Measurements from ENCODE around the gene LHX4.

LHX4 gene

DNA sequence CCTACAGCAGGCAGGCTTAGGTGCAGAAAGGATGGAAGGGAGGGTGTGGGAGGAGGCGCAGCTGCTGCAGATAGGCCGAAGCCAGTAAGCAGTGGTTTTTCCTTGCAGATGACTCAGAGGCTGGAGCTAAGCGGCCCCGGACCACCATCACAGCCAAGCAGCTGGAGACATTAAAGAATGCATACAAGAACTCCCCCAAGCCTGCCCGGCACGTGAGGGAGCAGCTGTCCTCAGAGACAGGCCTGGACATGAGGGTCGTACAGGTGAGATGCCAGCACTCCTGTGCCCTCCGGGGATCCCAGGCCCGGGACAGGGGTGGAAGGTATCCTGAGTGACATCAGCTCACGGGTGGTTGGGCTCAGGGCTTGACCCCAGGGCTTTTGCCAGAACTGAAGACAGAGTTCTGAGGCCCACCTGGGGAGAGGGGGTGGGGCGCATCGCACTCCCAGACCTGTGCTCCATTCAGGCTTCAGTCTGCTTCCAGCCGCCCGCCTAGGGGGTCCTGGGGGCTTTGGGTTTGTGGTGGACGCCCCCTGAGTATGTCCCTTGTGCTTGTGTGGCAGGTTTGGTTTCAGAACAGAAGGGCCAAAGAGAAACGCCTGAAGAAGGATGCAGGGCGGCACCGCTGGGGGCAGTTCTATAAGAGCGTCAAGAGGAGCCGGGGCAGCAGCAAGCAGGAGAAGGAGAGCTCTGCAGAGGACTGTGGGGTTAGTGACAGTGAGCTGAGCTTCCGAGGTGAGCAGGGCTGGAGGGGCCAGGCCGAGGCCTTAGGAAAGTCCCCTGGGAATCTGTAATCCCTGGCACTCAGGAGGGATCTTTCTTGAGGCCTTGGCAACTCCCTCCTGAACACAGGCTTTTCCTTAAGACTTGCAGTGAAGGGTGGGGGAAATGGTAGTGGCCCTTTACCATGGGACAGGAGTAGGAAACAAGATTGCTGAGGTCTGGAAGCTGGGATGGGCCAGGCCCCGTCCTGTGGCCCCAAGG lies 41.5 kb downstream of the LHX4 start:
- no peak for DNase-seq (ENCODE audit: low read depth)

DNA sequence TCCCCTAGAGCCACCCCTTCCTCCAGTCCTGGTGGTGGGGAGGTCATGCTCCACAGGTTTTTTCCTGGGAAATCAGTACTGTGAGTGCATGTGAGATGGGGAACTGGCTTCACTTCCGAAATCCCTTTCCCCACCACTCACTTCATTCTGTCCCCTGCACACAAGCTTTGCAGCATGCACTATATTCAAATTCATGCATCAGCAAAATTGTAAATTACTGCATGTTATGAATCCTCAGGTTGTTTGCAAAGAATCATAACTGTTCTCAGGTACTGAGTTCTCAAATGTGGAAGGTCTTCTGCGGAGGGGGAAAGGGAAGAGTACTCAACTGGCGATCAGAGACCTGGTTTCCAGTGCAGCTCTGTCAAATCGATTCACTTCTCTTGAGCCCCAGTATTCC lies 42.3 kb downstream of the LHX4 start:
- DNase-seq (ENCODE audit: low read depth): no peak

DNA sequence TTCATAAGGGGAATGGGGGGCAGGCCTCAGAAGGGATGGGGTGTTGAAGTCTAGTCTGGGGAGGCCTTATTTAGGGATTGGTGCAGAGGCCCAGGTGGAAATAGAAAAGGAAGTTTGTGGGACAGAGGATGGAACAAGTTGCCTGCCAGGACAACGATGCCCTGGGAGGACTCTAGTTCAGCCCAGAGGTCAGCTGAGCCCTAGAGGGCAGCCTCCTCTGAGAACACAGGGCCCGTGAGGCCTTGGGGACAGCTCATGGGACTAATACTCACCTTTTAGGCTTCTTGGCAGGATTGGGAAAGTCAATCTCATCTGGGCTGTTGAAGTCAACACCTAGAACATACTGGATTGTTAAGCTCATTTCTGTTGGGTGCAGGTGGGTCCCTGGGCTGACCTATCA lies 43.0 kb downstream of the LHX4 start:
- DNase-seq (ENCODE audit: low read depth): no peak

DNA sequence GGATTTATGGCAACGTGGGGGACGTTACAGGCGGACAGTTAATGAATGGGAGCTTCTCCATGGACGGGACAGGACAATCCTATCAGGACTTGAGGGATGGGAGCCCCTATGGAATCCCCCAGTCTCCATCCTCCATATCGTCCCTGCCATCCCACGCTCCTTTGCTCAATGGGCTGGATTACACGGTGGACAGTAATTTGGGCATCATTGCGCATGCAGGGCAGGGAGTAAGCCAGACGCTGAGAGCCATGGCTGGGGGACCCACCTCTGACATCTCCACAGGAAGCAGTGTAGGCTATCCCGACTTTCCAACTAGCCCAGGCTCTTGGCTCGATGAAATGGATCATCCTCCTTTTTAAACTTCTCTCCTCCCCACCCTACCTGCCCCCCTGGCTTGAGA lies 44.2 kb downstream of the LHX4 start:
- no peak for DNase-seq (ENCODE audit: low read depth)

DNA sequence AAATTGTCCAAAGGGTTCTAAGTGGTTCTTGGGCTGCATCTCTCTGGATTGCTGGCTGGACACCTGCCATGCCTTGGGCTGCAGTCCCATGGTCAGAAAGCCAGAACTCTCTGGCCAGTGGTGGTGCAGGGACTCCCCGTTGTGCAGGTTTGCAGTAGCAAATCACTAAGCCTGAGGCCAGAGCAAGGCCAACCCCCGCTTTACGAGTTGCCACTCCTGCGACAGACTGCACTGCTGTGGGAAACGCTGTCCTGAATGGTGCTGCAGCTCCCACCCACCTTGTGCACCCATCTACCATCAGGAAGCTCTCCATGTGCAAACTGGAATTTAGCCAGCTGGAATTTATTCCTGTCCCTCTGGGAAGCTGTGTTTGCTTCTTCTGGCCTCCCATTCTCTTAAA lies 45.7 kb downstream of the LHX4 start:
- DNase-seq (ENCODE audit: low read depth): no peak

DNA sequence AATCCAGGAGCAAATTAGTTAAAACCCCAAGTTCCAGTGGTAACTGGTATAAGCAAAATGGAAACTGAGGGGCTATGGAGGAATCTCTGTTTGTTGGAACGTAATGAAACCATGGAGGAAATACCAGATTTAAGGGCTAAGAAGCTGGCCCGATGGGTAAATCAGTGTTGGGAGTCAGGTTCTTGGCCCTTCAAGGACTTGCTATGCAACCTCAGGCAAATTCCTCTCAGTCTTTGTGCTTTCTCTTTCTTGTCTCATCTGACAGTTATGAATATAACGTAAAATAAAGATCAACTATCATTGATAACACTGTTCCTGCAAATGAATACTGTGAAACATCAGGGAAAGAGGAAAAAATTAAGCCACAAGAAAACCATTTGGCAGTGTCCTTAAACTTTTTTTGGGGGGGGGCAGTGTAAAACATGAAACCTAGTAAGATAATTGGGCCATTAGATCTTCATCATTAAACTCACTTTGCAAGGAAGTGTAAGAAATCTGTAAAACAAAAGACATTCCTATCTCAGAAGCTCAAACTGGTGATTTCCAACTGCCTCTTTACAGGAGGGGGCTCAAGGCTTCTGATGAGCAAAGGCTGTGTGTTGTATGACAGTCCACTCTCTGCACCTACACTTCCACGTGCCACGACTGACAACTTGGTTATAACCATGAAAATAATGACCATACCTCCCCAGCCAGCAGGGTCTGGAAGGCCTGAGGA lies 47.6 kb downstream of the LHX4 start:
- DNase-seq (ENCODE audit: low read depth): no peak

DNA sequence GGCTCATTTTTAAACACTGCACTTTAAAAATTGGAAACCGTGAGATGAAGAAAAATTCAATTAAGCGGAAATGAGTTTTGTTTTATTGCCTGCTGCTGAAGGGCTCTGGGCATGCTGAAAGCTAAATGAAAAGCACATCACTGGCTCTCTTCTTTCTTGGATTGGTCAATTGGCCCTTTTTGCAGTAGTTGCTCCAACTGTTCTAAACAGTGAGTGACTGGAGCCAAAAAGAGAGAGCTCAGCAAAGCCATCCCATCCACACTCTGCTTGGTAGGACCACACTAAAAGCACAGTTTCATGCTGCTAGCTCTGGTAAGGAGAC lies 48.1 kb downstream of the LHX4 start:
- no peak for DNase-seq (ENCODE audit: low read depth)

DNA sequence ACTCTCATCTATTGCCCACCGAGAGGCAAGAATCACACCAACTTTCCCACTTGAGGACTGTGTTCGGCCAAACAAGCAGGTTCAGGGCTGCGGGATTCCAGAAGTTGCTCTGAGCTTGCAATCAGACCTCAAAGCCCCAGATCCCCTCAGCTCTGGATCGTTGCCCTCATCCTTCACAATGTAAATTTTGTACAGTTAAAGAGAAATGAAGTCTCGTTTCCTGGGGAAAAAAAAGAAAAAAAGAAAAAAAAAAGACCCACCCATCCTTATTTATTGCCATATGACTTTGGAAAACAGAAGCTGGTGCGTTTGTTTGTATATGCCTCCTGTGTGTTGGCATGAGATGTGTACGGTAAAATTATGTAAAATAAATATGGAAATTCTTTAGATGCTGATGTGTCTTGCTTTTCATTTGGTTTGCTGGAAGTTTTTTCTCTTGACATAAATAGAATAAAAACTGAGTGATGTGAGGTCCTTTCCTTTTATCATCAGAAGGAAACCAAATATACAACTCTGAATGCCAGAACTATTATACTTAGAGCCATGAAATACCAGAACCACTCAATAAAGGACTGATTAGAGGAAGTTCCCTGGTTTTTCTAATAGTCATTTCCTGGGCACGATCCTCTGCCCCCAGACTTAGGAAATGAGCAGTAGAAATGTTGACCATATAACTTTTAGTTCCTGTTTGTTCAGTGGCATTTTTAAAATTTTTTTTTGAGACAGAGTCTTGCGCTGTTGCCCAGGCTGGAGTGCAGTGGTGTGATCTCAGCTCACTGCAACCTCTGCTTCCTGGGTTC lies 48.7 kb downstream of the LHX4 start:
- DNase-seq (ENCODE audit: low read depth): no peak

DNA sequence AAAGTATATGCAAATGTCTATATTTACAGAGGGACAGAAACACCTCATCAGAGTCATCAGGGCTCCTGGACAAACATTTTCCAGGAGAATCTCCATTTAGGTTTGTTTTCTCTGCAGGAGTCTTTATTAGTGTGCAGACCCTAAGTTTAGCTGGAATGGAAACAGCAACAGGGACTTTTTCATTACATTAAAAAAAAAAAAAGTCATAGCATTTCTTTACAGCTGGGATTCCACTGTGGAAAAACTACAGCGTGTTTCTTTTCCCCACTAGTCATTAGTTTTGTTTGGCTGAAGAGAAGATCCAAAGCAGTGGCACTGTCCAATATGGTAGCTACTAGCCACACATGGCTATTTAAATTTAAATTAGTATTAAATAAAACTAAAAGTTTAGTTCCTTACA lies 49.6 kb downstream of the LHX4 start:
- DNase-seq (ENCODE audit: low read depth): no peak

DNA sequence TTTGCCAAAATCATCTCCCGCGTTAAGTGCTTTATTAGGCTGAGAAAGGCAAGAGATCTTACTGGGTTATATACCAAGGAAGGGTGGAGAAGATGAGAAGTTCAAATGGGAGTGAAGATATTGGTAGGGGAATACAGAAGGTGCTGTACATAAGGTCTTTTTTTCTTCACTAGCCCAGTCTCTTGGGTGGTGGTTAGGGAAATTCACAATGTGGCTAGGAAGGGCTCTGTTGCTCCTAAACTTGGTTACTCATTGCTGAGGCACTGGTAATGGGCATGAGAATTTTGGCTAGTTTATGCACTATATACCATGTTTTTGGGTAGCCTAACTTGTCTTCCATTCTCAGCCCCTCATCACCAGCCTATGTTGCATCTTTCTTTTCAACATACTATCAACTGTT lies 50.6 kb downstream of the LHX4 start:
- no peak for DNase-seq (ENCODE audit: low read depth)

DNA sequence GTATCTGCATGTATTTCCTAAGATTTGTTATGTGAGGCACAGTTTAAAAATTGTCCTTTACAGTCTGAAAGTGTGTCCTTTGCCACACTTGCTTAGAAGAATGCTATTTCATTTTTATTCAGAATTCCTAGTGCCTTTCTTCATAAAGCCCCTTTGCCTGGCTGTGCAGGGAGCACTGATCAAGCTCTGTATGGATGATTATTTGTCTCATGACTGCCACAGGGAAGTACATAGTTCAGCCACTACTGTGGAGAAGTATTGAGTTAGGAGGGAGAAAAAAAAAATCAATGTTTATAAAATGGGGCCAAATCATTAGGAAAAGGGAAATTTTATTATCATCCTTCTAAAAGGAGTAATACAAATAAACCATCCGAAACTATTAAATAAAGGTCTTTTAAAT lies 51.4 kb downstream of the LHX4 start:
- DNase-seq (ENCODE audit: low read depth): no peak

DNA sequence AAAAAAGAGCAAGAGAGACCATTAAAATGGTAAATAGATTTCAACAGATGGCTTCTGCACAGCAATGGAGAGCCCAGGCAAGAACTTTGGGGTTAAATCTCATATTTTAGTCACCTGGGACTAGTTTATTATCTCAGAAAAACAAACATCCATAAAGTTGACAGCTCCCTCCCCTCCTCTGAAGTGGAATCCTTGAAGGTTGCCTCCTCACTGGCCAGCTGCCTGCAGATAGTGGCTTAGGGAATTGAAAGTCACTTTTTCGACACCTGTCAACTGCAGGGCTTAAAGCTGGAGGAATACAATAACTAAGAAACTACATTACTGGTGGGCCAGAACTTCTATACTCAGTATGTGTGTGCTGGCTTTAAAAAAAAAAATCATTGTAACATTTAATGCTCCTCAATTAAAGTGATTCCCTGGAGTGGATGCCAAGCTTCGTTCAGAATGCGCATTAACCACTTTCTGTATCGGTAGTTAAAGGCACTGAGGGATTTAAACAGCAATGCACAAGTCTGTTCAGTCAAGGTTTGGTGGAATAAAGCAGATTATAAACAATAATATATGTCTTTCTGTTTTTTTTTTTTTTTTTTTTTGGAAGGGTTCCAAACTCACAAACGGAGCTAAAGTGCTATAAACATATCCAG lies 52.5 kb downstream of the LHX4 start:
- DNase-seq (ENCODE audit: low read depth): no peak

DNA sequence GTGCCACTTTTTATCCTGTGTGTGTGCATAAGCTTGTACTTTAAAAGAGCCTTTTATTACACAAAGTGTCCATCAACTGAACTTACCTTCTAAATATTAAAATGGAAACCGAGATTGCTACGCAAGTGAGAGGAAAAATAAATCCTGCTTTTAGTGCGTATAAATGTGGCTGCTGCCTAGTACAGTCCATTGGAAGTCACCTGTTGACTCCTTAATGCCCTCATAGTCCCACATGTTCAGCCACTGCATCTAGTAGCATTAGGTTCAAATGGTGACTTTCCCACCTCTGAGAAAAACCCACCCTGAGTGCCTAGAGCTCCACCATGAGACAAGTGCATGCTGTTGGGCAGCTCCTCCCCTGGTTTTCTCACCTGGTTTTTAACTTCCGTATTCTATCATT lies 53.0 kb downstream of the LHX4 start:
- DNase-seq (ENCODE audit: low read depth): no peak

DNA sequence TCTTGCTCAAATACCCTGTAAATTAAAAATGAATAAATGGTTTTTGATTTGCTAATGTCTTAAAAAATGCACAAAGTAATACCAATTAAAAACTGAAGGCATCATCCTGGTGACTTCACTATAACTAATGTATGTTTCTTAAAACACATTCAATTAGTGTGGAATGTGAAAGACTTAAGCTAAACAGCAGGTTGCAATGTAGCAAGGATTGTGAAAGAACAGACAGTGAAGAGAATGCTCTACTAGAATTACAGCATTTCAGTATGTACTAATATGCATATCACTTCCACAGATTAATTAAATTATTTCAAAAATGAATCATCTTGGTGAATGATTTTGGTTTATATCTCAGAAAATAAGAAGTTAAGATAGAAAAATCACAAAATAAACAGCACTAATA lies 56.4 kb downstream of the LHX4 start:
- DNase-seq (ENCODE audit: low read depth): no peak

DNA sequence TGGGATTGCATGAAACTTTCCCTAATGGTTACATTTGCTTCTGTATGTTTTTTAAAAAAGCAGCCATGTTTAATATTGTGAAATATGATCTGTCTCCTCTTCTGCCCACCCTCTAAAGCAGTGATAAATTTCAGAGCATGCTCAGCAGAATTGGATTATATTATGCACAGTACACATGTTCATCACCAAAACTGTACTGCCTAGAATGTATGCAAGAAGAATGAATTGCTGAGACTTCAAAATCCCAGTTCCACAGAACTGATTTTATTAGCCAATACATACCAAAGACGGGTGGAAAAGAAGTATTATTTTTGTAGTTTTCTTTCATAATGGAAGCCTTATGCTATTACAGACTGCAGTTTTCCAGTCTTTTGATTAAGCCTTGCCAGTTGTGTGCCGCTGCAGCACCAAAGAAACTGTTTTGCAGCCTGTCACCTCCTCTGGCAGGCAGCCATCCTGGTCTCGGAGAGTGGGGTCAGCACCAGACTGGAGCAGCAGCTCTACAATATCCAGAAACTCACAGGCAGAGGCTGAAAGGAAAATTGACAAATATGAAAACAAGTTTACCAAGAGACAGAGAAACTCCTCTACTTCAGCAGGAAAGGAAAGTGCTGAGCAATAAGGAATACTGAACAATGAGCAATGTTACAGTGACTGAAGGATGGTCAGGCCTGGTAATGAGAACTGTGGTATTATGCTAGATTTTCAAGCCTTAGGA lies 58.1 kb downstream of the LHX4 start:
- no peak for DNase-seq (ENCODE audit: low read depth)

DNA sequence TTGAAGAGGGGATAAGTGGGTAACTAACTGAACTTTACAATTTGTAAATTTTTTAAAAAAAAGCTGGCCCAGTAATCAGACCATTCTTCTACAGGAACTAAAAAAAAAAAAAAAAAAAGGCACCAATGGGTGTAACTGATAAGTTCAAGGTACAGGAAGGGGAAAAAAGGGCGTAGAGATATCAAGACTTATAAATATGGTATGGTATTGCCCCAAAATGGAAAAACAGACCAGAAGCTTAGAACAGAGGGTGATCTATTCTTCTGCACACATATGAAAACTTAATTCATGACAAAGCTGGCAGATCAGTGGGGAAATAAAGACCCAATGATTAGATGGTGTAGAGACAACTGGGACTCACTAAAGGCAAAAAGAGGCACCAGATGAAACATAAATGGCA lies 58.9 kb downstream of the LHX4 start:
- DNase-seq (ENCODE audit: low read depth): no peak

DNA sequence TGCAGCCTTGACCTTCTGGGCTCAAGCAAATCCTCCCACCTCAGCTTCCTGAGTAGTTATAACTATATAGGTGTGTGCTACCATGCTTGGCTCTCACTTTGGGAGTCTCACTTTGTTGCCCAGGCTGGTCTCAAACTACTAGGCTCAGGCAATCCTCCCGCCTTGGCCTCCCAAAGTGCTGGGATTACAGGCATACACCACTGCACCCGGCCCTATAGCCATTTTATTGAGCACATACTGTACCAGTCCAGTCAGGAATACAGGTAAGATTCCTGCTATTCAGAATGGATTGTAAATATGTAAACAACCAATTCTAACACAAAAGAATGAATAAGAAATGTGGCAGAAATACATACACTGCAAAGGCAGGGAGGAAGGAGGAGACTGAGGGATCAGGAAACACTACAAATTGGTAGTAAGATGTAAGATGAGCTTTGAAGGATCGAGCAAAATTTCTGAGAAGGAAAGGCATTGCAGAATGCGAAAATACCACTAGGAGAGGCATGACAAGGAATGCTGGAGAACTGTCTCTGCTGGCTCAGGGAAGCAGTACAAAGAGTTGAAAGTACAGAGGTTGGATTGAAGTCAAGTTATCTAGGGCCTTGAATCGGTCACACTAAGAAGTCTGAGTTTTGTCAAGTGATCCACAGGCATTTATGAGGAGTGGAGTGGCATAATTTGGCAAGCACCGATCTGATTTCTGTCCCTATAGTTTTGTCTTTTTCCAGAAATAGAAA lies 60.4 kb downstream of the LHX4 start:
- DNase-seq (ENCODE audit: low read depth): no peak

DNA sequence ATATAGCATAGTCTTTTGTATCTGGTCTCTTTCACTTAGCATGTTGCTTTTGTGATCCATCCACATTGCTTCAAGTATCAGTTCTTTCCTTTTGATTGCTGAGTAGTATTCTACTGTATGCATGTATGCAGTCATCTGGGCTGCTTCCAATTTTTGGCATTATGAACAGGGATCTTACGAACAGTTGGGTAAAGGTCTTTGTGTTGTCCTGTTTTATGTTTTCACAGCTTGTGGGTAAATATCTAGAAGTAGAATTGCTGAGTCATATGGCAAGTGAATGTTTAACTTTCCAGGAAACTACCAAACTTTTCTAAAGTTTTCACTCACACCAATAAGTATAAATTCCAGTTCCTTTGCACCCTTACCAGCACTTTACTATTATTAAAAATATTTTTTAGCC lies 60.9 kb downstream of the LHX4 start:
- DNase-seq (ENCODE audit: low read depth): no peak

DNA sequence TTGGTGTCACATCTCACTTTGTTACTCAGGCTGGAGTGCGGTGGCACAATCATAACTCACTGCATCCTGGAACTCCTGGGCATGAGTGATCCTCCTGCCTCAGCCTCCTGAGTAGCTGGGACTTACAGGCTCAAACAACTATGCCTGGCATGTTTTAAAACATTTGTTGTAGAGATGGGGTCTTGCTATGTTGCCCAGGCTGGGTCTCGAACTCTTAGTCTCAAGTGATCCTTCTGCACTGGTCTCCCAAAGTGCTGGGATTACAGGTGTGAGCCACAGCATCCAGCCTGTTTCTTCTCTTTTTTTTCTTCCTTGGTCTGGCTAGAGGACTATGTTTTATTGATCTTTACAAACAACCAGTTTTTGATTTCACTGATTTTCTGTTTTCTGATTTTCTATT lies 64.6 kb downstream of the LHX4 start:
- DNase-seq (ENCODE audit: low read depth): no peak

DNA sequence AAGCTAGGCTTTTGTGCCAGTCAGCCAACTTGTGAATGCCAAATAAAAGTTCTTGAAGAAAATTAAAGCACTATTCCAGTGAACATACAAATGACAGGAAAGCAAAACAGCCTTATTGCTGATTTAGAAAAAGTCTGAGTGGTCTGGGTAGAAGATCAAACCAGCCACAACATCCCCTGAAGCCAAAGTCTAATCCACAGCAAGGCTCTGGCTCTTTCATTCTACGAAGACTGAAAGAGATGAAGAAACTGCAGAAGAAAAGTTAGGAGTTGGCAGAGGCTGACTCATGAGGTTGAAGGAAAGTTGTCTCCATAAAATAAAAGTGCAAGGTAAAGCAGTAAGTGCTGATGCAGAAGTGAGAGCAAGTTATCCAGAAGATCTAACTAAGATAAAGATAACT lies 65.9 kb downstream of the LHX4 start:
- no peak for DNase-seq (ENCODE audit: low read depth)

All from GM04504 (cell line).